Right ventricle myocardium superior (tissue), 1 donor: ENCODE results near the gene CATSPERE. TPM values are rescaled to one million over a fixed set of nuclear protein-coding genes. Genes with fewer than 3 reads are reported as not detected.
"Not testable (repeated sequence)": the region's sequence is repeated elsewhere in the genome, so short reads cannot be mapped to it uniquely, and the experiment has no call there.

Experiments
- ATAC-seq: fragments of 200-7000 bp; cut with Tn5 transposase; one replicate; pipeline ENCODE4 v1.9.1; 2020; ENCODE audit warnings: mild to moderate bottlenecking; ENCODE audit not compliant: poor library complexity
- DNase-seq: peaks from one replicate; pipeline ENCODE4 v3.0.0-alpha.2; 2020
- intact Hi-C: fragments of 100-400 bp; cut with DNase I; formaldehyde crosslinking; loops from one replicate; pipeline ENCODE4 v1.11.2; 2022
- total RNA-seq: library from RNA; stranded (reverse); fragmentation: NEBNext Ultra II Directional; extraction: Animal tissue kit (Norgen Biotek cat#: 25700); gene quantifications from one replicate; pipeline ENCODE4 v1.2.1, GENCODE V29; 2021
- donor health status: DM: no; HTN: yes; CAD: no; lungs with severe emphysema.

The CATSPERE gene
- total RNA-seq, 1 donor from 2014 or later = 0.65 TPM

DNA sequence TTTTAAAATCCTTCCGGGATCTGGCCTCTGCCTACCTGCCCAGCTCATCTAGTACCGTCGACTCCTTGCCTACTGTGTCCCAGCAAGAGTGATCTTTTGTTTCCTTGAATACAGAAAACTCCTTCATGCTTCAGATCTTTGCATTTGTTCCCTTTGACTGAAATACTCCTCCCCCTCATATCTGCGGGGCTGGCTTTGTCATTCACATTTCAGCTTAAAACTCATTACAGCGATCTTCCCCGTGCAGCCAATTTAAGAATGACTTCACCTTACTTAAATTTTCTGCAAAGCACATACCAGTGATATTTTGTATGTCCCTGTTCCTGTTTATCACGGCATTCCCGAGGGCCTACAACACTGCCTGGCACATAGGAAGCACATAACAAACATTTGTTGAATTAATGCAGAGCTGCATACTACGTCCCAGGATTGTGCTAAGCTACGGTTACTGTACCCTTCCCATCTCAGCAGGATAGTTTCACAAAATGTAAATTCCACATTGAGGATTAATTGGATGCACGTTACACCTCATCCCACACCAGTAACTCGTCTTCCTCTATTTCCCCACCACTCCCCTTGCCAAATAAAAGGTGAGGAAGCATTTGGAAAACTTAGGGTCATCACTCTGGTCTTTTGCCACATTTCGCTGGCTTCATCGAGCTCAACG is 191.0 kb downstream of the CATSPERE start:
- no peak for ATAC-seq
- DNase-seq = no peak
- intact Hi-C loops = loop anchor here (5.0 kb wide), 1 partner anchor 205 kb away; no protein-coding TSS in a partner anchor

DNA sequence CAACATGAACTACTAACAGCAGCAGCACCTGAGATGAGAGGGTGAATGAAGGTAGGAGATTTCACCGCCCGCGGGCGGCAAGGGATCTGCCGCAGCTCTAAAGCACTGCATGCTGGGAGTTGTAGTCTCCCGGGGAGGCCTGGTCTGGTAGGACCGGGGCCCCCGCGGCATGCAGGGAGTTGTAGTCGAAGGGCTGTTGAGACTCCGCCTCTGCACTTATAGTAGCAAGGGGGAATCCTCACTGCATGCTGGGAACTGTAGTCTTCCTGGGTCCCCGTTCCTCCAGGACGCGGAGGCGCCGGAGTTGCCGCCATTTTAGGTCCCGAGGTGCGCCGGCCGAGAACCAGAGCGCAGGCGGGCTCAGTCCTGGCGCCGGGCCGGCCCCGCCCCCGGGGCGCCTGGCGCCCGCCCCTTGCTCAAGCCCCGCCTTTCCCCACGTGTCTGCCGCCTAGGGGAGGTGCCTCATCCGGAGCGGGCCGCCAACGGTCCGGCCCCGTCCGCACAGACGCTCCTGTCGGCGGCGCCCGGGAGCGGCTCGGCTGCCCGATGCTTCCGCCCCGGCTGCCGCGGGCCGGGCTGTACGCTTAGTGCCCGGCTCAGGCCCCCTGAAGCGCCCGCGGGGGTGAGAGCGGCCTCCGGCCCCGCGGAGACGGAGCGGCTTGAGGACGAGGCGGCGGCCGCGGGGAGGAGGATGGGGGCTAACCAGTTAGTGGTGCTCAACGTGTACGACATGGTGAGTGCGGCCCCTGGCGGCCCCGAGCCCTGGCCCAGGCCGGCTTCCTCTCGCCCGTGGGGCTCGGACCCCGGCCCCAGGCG is 191.8 kb downstream of the CATSPERE start, which contains the start of gene DESI2:
DESI2 (plus strand) TSS at position 504 of the 816 bp plus-strand sequence; CDS start at position 692, 188 bp downstream.
- peak; percentile 99 for DNase-seq
- peak; percentile 98 for ATAC-seq
- intact Hi-C loops = loop anchor here (5.0 kb wide), 1 partner anchor 206 kb away; no protein-coding TSS in a partner anchor

DNA sequence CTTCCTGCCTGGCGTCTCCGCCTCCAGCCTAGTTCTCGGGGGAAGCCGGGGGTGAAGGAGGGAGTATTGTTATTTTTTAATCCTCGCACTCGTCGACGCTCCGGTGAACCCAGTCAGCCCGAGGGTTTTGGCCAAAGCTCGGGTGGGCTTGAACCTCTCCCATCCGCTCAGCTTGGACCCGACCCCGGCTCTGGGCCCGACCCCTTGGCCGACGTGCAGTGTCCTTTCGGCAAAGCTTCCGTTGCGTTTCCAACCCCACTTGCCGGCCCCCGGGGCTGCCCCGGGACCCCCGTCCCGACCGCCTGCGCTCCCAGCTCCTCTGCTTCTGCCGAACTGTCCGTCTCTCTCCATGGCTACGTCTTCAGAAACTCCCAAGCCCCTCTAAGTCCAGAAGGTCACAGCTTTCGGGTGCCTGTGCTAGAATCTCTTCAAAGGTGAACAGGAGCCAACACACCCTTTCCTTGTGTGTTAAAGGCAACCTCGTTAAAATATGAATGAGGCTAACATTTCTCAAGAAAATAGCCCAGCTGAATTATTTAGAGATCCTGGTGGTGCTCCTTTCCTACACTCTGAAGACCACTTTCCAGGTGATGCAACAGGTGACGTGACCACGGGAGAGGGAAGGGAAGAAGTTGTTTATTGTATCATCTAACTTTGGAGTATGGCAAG is 192.5 kb downstream of the CATSPERE start:
- DNase-seq (no peak), ATAC-seq (no peak)
- intact Hi-C loops = loop anchor here (5.0 kb wide), 1 partner anchor 206 kb away; no protein-coding TSS in a partner anchor

DNA sequence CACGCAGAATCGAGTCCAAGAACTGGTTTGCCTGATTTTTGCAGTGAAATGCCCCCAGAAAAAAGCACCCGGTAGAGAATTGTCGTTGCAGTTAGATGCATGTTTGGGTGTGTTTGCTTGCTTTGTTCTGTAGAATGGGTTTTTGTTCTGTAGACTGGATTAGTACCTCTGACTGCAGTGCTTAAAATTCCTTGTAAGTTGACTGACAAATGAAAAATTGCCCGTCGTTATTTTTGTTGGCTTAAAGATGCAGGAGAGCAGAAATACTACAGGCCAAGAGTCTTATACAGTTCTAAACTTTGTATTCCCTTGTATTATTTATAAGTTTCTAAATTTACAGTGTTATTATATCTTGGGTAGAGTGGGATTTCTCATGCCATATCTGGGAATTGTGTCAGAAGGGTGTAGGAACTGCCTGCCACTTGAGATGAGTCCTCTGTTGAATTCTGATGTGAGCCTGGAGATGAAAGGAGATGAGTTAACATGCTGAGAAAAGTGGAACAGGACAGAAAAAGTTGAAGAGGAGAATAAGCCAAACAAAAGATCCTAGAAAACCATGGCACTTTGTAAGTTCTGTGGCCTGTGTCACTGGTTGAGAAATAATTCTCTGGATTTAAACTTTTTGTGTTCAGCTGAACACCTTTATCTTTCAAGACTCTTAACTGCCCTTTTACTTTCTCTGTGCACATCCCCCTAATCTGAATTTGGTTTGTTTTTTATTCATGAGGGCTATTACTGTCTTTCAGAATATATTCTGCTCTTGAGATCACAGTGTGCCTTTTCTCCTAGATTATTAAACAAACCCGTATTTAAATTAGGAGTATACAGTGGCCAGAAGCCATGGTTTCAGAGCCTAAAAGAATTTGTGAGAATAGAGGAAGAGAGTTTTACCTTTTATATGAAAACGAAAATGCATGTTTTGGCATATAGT is 193.3 kb downstream of the CATSPERE start:
- ATAC-seq (no peak), DNase-seq (no peak)
- intact Hi-C loops = loop anchor here (5.0 kb wide), 1 partner anchor 207 kb away; no protein-coding TSS in a partner anchor

DNA sequence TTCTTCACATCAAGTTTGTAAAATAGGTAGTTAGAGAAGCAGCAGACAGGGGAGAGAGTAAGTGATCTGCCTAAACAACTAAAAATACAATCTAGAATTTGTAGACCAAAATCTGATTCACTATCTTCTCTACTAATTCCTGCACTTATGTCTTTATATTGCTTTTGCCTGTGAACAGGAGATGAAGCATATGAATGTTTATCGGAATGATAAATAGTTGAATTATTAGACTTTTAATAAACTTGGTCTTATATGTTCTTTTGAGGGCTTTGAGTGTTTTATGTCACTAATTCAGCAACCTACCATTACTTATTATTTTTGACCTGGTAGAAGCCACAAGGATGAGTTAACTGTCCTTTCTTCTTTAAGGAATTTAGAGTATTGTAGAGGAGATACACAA is 194.1 kb downstream of the CATSPERE start:
- DNase-seq (no peak), ATAC-seq (no peak)
- intact Hi-C loops = no loop called here

DNA sequence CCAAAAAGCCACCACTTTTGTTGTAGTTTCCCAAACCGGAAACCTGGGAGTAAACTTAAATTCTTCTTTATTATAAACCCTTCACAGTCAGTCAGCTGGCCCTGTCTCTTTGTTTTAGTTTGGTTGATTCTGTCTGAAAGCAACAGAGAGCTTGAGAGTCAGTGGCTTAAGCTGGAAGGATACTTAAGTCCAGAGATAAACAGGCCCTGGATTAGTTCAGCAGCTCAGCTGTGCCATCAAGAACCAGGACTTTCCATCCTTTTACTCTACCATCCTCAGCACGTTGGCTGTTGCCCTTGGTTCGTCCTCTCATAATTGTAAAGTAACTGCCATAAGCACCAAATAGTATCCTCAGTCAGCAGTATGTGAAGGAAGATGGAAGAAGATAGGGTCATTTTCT is 196.3 kb downstream of the CATSPERE start:
- ATAC-seq (no peak), DNase-seq (no peak)
- intact Hi-C loops = no loop called here

DNA sequence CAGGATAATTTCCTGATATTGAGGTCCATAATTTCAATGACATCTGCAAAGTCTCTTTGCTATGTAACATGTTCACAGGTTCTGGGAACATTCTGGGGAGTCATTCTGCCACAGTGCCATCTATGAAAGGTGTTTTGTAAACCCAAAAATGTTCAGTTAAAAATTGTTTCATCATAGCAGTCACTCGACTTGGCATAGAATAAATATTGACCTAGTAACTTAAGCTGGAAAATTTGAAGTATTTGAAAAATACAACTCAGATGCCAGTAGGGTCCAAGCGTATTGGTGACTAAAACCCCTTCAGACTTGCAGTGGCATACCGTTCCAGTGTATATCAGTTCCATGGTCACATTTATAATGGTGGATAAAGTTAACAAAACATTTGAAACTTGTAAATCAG is 198.6 kb downstream of the CATSPERE start:
- ATAC-seq (no peak), DNase-seq (no peak)
- intact Hi-C loops = no loop called here

DNA sequence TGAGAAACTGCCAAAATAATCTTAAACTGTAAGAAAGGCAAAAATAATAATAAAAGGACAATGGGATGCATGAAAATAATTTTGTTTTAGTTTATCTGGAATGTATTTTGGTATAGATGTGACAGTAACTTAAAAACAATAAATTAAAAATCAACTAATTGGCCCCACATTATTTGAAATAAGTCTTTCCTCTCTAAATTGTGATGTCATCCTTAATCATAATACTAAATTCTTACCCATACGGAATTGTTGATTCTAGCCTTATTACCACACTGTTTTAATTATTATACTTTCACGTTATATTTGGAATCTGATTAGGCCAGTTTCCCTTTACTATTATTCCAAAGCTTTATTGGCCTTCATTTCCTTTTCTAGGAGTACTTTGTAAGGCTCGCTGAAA is 199.5 kb downstream of the CATSPERE start:
- ATAC-seq = no peak
- DNase-seq = no peak
- intact Hi-C loops = no loop called here

DNA sequence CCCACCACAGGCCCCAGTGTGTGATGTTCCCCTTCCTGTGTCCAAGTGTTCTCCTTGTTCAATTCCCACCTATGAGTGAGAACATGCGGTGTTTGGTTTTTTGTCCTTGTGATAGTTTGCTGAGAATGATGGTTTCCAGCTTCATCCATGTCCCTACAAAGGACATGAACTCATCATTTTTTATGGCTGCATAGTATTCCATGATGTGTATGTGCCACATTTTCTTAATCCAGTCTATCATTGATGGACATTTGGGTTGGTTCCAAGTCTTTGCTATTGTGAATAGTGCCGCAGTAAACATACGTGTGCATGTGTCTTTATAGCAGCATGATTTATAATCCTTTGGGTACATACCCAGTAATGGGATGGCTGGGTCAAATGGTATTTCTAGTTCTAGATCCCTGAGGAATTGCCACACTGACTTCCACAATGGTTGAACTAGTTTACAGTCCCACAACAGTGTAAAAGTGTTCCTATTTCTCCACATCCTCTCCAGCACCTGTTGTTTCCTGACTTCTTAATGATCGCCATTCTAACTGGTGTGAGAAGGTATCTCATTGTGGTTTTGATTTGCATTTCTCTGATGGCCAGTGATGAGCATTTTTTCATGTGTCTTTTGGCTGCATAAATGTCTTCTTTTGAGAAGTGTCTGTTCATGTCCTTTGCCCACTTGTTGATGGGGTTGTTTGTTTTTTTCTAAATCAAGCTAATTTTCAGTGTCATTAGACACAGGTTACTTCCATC is 200.7 kb downstream of the CATSPERE start:
- intact Hi-C loops = not testable (repeated sequence)

DNA sequence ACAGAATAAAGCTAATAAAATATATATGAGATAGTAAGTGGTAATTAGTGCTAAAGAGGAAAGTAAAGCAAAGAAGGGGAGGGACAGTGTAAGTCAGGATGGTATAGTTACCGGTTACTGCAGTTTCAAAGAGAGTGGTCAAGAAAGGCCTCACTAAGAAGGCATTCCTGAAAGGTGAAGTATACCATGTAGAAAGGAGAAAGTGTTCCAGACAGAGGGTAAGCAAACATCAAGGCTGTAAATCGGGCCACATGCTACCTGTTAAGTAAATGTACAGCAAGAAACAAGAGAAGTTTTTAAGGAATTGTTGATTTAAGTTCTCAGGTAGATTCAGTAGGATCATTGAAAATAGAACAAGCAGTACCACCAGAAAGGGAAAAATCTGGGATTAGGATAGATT is 201.5 kb downstream of the CATSPERE start:
- DNase-seq (no peak), ATAC-seq (no peak)
- intact Hi-C loops = no loop called here

More for the DNA sequence above, 200.7 kb downstream of the CATSPERE start:
- ATAC-seq, DNase-seq: not testable (repeated sequence)

DNA sequence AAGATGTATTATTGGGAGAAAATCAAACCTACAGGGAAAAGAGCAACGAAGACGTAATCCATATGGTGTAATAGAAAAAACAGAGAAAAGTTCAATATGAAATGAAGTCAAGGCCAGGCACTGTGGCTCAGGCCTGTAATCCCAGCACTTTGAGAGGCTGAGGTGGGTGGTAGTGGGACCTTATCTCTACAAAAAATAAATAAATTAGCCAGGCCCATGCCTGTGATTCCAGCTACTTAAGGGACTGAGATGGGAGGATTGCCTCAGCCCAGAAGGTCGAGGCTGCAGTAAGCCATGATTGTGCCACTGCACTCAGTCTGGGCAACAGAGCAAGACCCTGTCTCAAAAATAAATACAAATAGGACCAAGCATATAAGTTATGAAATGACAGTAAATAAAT is 203.3 kb downstream of the CATSPERE start:
- ATAC-seq = no peak
- intact Hi-C loops = no loop called here
- no peak for DNase-seq

DNA sequence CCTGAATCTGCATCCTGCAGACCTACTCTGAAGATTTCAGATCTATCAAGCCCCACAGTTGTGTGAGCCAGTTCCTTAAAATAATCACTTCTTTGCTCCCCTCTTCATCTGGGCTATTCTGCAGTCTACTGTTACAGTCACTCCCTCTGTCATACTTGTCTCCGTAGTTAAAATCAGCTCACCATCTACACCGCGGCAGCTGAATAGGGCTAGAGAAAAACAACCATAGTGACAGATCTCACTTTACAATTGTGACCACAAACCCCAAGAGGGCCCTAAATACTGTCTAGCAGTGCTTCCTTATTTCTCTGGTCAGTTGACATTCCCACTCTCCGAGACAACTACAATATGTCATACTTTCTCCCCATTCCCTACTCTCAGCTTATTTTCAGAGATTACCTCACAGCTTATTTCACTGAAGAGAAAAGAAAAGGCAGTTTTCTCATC is 204.7 kb downstream of the CATSPERE start:
- DNase-seq (no peak), ATAC-seq (peak; percentile 56)
- intact Hi-C loops = no loop called here

DNA sequence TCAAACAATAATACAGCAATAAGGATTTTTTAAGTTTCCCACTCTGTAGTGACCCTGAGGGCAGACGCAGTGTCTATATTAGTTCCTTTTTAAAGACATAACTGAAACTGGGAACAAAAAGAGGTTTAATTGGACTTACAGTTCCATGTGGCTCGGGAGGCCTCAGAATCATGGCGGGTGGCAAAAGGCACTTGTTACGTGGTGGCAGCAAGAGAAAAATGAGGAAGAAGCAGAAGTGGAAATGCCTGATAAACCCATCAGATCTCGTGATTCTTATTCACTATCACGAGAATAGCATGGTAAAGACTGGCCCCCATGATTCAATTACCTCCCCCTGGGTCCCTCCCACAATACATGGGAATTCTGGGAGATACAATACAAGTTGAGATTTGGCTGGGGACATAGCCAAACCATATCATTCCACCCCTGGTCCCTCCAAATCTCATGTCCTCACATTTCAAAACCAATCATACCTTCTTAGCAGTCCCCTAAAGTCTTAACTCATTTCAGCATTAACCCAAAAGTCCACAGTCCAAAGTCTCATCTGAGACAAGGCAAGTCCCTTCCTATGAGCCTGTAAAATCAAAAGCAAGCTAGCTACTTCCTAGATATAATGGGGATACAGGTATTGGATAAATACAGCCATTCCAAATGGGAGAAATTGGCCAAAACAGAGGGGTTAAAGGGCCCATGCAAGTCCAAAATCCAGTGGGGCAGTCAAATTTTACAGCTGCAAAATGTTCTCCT is 205.8 kb downstream of the CATSPERE start:
- intact Hi-C loops, ATAC-seq: not testable (repeated sequence)

DNA sequence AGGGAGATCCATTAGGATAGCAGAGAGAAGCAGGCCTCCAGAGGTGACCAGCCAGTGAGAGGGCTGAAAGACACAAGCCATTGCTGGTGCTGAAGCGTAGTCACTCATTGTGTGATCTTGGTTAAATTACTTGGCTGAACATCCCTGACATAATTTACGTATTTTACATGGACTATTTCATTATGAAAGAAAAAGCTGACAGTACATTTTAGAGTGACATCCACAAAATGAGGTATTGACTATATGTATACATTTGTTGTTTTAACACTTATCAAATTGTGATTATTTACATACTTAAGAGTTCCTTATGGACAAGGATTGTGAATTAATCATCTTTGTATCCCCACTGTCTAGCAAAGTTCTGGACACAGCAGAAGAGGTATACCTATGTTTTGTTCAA is 206.7 kb downstream of the CATSPERE start:
- no peak for DNase-seq
- ATAC-seq = no peak
- intact Hi-C loops = no loop called here

More for the DNA sequence above, 205.8 kb downstream of the CATSPERE start:
- not testable (repeated sequence) for DNase-seq

DNA sequence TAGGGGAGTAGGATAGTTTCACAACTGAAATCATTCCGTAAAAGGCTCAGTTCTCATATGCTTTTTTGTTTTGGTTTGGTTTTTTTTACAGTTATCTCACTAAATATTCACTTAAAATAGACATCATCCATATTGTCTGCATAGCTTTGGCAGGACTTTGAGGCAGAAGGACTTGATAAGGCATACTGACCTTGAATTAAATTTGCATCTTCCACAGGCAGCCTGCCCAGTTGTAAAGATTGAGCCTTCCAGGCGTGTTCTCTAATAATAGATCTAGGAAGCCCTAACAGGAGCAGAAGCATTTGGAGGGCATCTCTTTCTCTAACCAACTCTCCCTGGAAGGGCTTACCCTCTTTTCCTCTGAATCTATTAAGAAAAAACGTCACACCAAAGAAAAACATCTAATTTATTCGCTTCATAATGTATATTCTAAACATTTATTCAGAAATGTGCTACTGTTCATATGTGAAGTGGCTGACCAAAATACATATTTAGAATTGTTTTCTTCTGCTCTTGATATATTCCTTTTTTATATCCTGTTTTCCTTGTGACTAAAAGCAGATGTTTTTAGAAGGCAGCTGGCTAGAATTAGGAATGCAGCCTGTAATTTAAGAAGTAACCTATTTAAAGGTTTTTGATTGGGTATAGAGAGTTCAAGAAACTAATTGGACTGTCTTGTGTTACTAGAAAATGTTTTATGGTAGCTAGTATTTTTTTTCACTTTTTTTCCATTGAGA is 212.0 kb downstream of the CATSPERE start:
- DNase-seq (no peak), ATAC-seq (peak; percentile 94)
- intact Hi-C loops = no loop called here

DNA sequence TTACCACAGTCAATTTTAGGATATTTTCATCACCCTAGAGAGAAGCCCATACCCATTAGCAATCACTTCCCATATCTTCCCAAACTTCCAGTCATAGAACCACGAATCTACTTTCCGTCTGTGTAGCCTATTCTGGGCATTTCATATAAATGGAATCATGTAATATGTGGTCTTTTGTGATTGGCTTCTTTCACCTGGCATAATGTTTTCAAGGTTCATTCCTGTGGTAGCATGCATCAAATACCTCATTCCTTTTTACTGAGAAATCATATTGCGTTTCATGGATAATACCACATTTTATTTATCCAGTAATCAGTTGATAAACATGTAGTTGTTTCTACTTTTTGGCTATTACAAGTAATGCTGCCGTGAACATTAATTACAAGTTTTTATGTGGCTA is 213.4 kb downstream of the CATSPERE start:
- ATAC-seq (no peak), DNase-seq (no peak)
- intact Hi-C loops = no loop called here
